SK-N-SH (cell line): Measurements from ENCODE around the gene SIL1. TPM values are rescaled to one million over a fixed set of nuclear protein-coding genes. Genes with fewer than 3 reads are reported as not detected.

Source experiments
- CTCF ChIA-PET: fragments of 300-600, 350-600 bp; formaldehyde crosslinking; extraction: SDS; loops from one replicate; lab custom pipeline; 2021; lab: Yijun Ruan, JAX
- POLR2A ChIA-PET: fragments of 350-600 bp; sonication (Branson Sonifier 250); formaldehyde crosslinking; extraction: SDS; loops from one replicate; lab custom pipeline; 2020; ENCODE audit warnings: antibody characterized with exemption, inconsistent platforms; lab: Yijun Ruan, JAX
- DNase-seq: peaks from one replicate; pipeline ENCODE4 v3.0.0; 2012
- H2AFZ ChIP-seq: fragments of 200-600 bp; sonication (generic); 2 replicates; pipeline ENCODE4 v1.8.1; 2016; ENCODE audit warnings: antibody characterized with exemption, mild to moderate bottlenecking, low read depth
- H3F3A ChIP-seq: fragments of 200-600 bp; sonication (generic); replicated peaks from 2 replicates; pipeline ENCODE3; 2016; ENCODE audit warnings: antibody characterized with exemption, mild to moderate bottlenecking; ENCODE audit not compliant: insufficient read depth
- H3K27ac ChIP-seq, 2 experiments: fragments of 200-500 bp in 1 of 2; fragments of 200-600 bp in 1 of 2; sonication (Bioruptor generic) in 1 of 2; sonication (generic), shearing (Covaris generic) in 1 of 2; 2 replicates each; pipeline versions ENCODE4 v1.5.1 to v1.6.1; 2014 to 2016; ENCODE audit warnings: low read depth in 2 of 2, inconsistent platforms in 1 of 2, low read length in 1 of 2, mild to moderate bottlenecking in 1 of 2, mixed read lengths in 1 of 2
- H3K27me3 ChIP-seq: fragments of 200-600 bp; sonication (generic), shearing (Covaris generic); 2 replicates; pipeline ENCODE4 v1.6.1; 2016; ENCODE audit warnings: mixed run types; ENCODE audit not compliant: insufficient read depth
- H3K36me3 ChIP-seq, 2 experiments: fragments of 200-500 bp in 1 of 2; fragments of 200-600 bp in 1 of 2; sonication (Bioruptor generic) in 1 of 2; sonication (generic) in 1 of 2; replicated peaks in 1 of 2; 2 replicates each; pipeline versions ENCODE3 to v1.5.1; 2014 to 2016; ENCODE audit warnings: low read length in 1 of 2, mild to moderate bottlenecking in 1 of 2; ENCODE audit not compliant: insufficient read depth in 2 of 2, control insufficient read depth in 1 of 2
- H3K4me1 ChIP-seq, 2 experiments: fragments of 200-500 bp in 1 of 2; fragments of 200-600 bp in 1 of 2; sonication (Bioruptor generic) in 1 of 2; sonication (generic), shearing (Covaris generic) in 1 of 2; 2 replicates each; pipeline versions ENCODE4 v1.5.1 to v1.6.1; 2014 to 2016; ENCODE audit warnings: low read depth in 1 of 2, low read length in 1 of 2, mixed run types in 1 of 2; ENCODE audit not compliant: insufficient read depth in 2 of 2, control insufficient read depth in 1 of 2
- H3K4me2 ChIP-seq: fragments of 200-600 bp; sonication (generic), shearing (Covaris generic); 2 replicates; pipeline ENCODE4 v1.6.1; 2017; ENCODE audit warnings: mixed run types
- H3K4me3 ChIP-seq, 2 experiments: fragments of 200-500 bp in 1 of 2; fragments of 200-600 bp in 1 of 2; sonication (Bioruptor generic) in 1 of 2; sonication (generic), shearing (Covaris generic) in 1 of 2; 2 replicates each; pipeline versions ENCODE4 v1.5.1 to v1.8.1; 2014 to 2016; ENCODE audit warnings: low read depth in 2 of 2, inconsistent platforms in 1 of 2, low read length in 1 of 2, mild to moderate bottlenecking in 1 of 2, mixed read lengths in 1 of 2, moderate library complexity in 1 of 2
- H3K79me2 ChIP-seq: fragments of 200-600 bp; sonication (generic); 2 replicates; pipeline ENCODE4 v1.8.1; 2017; ENCODE audit warnings: mild to moderate bottlenecking; ENCODE audit not compliant: insufficient read depth
- H3K9ac ChIP-seq: fragments of 200-600 bp; sonication (generic); 2 replicates; pipeline ENCODE4 v1.6.1; 2017; ENCODE audit warnings: mixed run types
- H3K9me2 ChIP-seq: fragments of 200-600 bp; sonication (generic); 2 replicates; pipeline ENCODE4 v1.6.1; 2017; ENCODE audit warnings: mixed run types
- H3K9me3 ChIP-seq: fragments of 200-600 bp; sonication (generic); 2 replicates; pipeline ENCODE4 v1.6.1; 2017; ENCODE audit warnings: mixed run types, mild to moderate bottlenecking, moderate library complexity
- H4K20me1 ChIP-seq: fragments of 200-600 bp; sonication (generic); 2 replicates; pipeline ENCODE4 v1.6.1; 2017; ENCODE audit warnings: mild to moderate bottlenecking, mixed run types; ENCODE audit not compliant: insufficient read depth
- ELF1 ChIP-seq: IDR thresholded peaks from 2 replicates; pipeline ENCODE4 v1.4.0; 2012
- EP300 ChIP-seq, 2 experiments: IDR thresholded peaks; 2 replicates each; pipeline versions ENCODE4 v1.4.0 to v1.6.1; 2012; ENCODE audit warnings: borderline replicate concordance in 1 of 2, low read depth in 1 of 2, low read length in 1 of 2
- EZH2phosphoT487 ChIP-seq: fragments of 200-600 bp; sonication (generic); IDR thresholded peaks from 2 replicates; pipeline ENCODE4 v1.6.1; 2017; ENCODE audit warnings: low read depth, mixed run types, mild to moderate bottlenecking, antibody characterized with exemption, moderate library complexity, borderline replicate concordance
- GABPA ChIP-seq: IDR thresholded peaks from 2 replicates; pipeline ENCODE4 v1.4.0; 2012; ENCODE audit warnings: low read depth, mild to moderate bottlenecking
- GATA2 ChIP-seq: sonication (generic); formaldehyde crosslinking; IDR thresholded peaks from 2 replicates; pipeline ENCODE4 v1.5.0; 2020; ENCODE audit warnings: mild to moderate bottlenecking, missing genetic modification reagents
- MXI1 ChIP-seq: IDR thresholded peaks from 2 replicates; pipeline ENCODE4 v1.6.1; 2012; ENCODE audit warnings: mild to moderate bottlenecking, low read depth, low read length, improper control_type of control experiment
- RXRA ChIP-seq: IDR thresholded peaks from 2 replicates; pipeline ENCODE4 v1.4.0; 2012; ENCODE audit warnings: low read depth, mild to moderate bottlenecking, borderline replicate concordance
- SMC3 ChIP-seq: IDR thresholded peaks from 2 replicates; pipeline ENCODE4 v1.6.1; 2012; ENCODE audit warnings: low read depth, low read length, improper control_type of control experiment
- YY1 ChIP-seq: IDR thresholded peaks from 2 replicates; pipeline ENCODE4 v1.4.0; 2012; ENCODE audit warnings: low read depth, mild to moderate bottlenecking
- WGBS: methylation state at CpG from one replicate; pipeline ENCODE4 v1.1.6; 2017; ENCODE audit warnings: low lambda C conversion rate; 5-methylcytosine and 5-hydroxymethylcytosine counted together
- polyA plus RNA-seq, 3 experiments: library from polyadenylated mRNA; depleted of rRNA; stranded (reverse); fragments of >200 nt; gene quantifications; 2 replicates each; pipeline ENCODE4 v1.2.3, GENCODE V29; 2012
- TF ChIP-seq, protein P1 (sequence below): IDR thresholded peaks from 2 replicates; pipeline ENCODE4 v1.4.0; 2012; ENCODE audit warnings: low read depth
- TF ChIP-seq, protein P2 (sequence below): IDR thresholded peaks from 2 replicates; pipeline ENCODE4 v1.4.0; 2012; ENCODE audit warnings: low read depth, borderline replicate concordance
- TF ChIP-seq, protein P3 (sequence below): fragments of 200-600 bp; sonication (generic); IDR thresholded peaks from 2 replicates; pipeline ENCODE4 v1.6.1; 2017; ENCODE audit warnings: antibody characterized with exemption, mild to moderate bottlenecking, moderate library complexity
- TF ChIP-seq, protein P4 (sequence below): fragments of 150-350 bp; IDR thresholded peaks from 2 replicates; pipeline ENCODE4 v1.6.1; 2017; ENCODE audit warnings: antibody characterized with exemption, low read length, low read depth, borderline replicate concordance
- TF ChIP-seq, protein P5 (sequence below): IDR thresholded peaks from 2 replicates; pipeline ENCODE4 v1.4.0; 2012; ENCODE audit warnings: low read depth, borderline replicate concordance

Gene SIL1
- polyA plus RNA-seq, 1 of the 3 experiments (the other 2 are of a cell fraction), result 25.9 TPM

DNA sequence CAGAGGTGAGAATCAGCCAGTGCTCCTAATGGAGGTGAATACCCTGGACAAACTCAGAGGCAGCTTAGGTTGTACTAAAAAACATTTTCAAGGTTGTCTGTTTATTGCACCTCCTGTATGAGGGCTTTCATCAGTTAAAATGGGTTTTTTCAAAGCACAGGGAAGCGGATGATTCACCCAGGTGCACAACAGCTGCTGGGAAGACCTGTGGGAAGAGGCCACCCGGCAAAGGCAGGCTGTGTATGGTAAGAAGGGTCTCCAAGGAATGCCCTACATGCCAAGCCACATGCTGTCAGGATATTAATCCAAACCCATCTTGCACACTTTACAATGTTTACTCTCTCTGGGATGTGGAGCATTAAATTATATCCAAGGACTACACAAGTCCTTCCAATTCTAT, 14.7 kb downstream of the SIL1 start:
- Histone ChIP-seq H3K27ac (no peak overlapping the region), H3K36me3 (peaks cover 0 to 4% of the 10 kb centered on the region in 2 experiments), H3K4me2 (no peak overlapping the region), H3F3A (no peaks in the 10 kb centered on the region), H3K4me1 (peaks cover 26 to 46% of the 10 kb centered on the region in 2 experiments), H2AFZ (no peak overlapping the region), H3K9me3 (no peaks in the 10 kb centered on the region), H3K27me3 (no peaks in the 10 kb centered on the region), H3K9me2 (no peaks in the 10 kb centered on the region), H4K20me1 (no peaks in the 10 kb centered on the region), H3K9ac (no peak overlapping the region), H3K79me2 (no peaks in the 10 kb centered on the region), H3K4me3 (no peak overlapping the region)
- DNase-seq, result no peak
- POLR2A ChIA-PET, result interaction anchor here (2.2 kb wide), 1 partner anchor 15 kb away, joined by 5 read pairs; the partner anchor contains the start of gene SIL1
- no peak for TF ChIP-seq GABPA
- TF ChIP-seq, protein P1, sequence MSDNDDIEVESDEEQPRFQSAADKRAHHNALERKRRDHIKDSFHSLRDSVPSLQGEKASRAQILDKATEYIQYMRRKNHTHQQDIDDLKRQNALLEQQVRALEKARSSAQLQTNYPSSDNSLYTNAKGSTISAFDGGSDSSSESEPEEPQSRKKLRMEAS, result no peak
- no peak for TF ChIP-seq ELF1
- CTCF ChIA-PET, result interaction anchor here (1.9 kb wide), 1 partner anchor 604 kb away, joined by 4 read pairs; no protein-coding TSS in a partner anchor
- 93% methylated on average over 2 of the region's 2 CpGs for WGBS

DNA sequence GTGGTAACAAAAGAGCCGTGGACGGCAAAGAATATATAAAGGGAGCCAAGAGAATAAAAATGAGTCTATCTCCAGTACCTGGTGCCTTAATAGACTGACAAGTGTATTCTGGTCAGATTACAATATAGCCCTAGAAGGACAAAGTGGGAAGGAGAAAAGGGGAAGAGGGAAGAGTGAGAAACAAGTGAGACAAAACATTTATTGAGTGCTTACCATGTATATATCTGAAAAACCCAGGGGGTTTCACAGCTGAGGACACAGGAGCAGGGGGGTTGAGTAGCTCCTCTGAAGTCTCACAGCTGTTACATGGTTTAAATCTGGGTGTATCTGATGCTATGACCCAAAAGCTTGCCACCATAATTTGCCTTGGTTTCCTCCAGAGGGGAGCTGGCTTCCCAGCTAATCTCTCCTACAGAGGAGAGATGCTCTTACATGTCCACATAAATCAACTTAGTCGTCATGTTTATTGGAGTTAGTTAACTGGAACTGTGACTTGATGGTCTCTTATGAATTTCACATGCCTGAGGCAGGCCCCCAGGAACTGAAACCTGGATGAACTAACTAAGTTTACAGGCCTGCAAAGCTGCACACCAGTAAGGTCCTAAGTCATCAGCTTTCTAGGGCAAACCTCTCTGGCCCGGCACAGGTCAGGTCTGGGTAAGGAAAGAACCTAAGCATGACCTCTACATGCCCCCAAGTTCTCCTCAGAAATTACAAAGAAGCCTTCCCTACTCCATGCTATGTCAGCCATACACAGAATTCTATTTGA, 15.5 kb downstream of the SIL1 start:
- ChIA-PET POLR2A (interaction anchor here (2.2 kb wide), 1 partner anchor 15 kb away, joined by 5 read pairs; the partner anchor contains the start of gene SIL1), CTCF (interaction anchor here (1.0 to 1.9 kb wide), 2 partner anchors 17 to 603 kb away, joined by 4 read pairs; no protein-coding TSS in a partner anchor)
- TF ChIP-seq EP300 (IDR thresholded peaks at IDR 0.05; ENCODE audit: borderline replicate concordance in 1 of 2, low read depth in 1 of 2, low read length in 1 of 2) (no peak), MXI1 (no peak), GABPA (no peak), YY1 (no peak), GATA2 (CRISPR knock-in tag) (no peak), RXRA (no peak), EZH2phosphoT487 (no peak), SMC3 (no peak)
- TF ChIP-seq, protein P2, sequence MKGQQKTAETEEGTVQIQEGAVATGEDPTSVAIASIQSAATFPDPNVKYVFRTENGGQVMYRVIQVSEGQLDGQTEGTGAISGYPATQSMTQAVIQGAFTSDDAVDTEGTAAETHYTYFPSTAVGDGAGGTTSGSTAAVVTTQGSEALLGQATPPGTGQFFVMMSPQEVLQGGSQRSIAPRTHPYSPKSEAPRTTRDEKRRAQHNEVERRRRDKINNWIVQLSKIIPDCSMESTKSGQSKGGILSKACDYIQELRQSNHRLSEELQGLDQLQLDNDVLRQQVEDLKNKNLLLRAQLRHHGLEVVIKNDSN, result no peak
- TF ChIP-seq, protein P3, sequence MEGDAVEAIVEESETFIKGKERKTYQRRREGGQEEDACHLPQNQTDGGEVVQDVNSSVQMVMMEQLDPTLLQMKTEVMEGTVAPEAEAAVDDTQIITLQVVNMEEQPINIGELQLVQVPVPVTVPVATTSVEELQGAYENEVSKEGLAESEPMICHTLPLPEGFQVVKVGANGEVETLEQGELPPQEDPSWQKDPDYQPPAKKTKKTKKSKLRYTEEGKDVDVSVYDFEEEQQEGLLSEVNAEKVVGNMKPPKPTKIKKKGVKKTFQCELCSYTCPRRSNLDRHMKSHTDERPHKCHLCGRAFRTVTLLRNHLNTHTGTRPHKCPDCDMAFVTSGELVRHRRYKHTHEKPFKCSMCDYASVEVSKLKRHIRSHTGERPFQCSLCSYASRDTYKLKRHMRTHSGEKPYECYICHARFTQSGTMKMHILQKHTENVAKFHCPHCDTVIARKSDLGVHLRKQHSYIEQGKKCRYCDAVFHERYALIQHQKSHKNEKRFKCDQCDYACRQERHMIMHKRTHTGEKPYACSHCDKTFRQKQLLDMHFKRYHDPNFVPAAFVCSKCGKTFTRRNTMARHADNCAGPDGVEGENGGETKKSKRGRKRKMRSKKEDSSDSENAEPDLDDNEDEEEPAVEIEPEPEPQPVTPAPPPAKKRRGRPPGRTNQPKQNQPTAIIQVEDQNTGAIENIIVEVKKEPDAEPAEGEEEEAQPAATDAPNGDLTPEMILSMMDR, result no peak
- TF ChIP-seq, protein P4, sequence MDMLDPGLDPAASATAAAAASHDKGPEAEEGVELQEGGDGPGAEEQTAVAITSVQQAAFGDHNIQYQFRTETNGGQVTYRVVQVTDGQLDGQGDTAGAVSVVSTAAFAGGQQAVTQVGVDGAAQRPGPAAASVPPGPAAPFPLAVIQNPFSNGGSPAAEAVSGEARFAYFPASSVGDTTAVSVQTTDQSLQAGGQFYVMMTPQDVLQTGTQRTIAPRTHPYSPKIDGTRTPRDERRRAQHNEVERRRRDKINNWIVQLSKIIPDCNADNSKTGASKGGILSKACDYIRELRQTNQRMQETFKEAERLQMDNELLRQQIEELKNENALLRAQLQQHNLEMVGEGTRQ, result no peak
- TF ChIP-seq, protein P1, result no peak
- TF ChIP-seq, protein P5, sequence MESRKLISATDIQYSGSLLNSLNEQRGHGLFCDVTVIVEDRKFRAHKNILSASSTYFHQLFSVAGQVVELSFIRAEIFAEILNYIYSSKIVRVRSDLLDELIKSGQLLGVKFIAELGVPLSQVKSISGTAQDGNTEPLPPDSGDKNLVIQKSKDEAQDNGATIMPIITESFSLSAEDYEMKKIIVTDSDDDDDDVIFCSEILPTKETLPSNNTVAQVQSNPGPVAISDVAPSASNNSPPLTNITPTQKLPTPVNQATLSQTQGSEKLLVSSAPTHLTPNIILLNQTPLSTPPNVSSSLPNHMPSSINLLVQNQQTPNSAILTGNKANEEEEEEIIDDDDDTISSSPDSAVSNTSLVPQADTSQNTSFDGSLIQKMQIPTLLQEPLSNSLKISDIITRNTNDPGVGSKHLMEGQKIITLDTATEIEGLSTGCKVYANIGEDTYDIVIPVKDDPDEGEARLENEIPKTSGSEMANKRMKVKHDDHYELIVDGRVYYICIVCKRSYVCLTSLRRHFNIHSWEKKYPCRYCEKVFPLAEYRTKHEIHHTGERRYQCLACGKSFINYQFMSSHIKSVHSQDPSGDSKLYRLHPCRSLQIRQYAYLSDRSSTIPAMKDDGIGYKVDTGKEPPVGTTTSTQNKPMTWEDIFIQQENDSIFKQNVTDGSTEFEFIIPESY, result no peak
- H3K36me3 ChIP-seq, result peaks cover 0 to 4% of the 10 kb centered on the region in 2 experiments
- no peak overlapping the region for H3K9ac ChIP-seq
- 86% methylated on average over 4 of the region's 4 CpGs for WGBS
- no peaks in the 10 kb centered on the region for H3K27me3 ChIP-seq
- H3K4me1 ChIP-seq, result peaks cover 31 to 53% of the 10 kb centered on the region in 2 experiments
- H3K79me2 ChIP-seq, result peaks cover 3% of the 10 kb centered on the region; the same call in 1 of the 2 replicates
- no peak overlapping the region; a peak in 1 of 4 replicates for H3K27ac ChIP-seq
- H3K9me3 ChIP-seq, result no peaks in the 10 kb centered on the region
- DNase-seq, result no peak
- no peaks in the 10 kb centered on the region for H3K9me2 ChIP-seq
- H2AFZ ChIP-seq, result no peak overlapping the region
- no peaks in the 10 kb centered on the region for H4K20me1 ChIP-seq
- H3K4me2 ChIP-seq, result no peak overlapping the region
- H3K4me3 ChIP-seq, result no peak overlapping the region
- no peaks in the 10 kb centered on the region for H3F3A ChIP-seq
